GM18526 (cell line): ENCODE results near the gene C17orf107.
A peak's percentile ranks its signal among the peaks of the same experiment; 100 is the strongest.

Source experiments
- POLR2A ChIP-seq: IDR thresholded peaks from 3 replicates; pipeline ENCODE4 v1.6.1; 2011; ENCODE audit not compliant: insufficient read length; ENCODE audit errors: extremely low read depth

The C17orf107 gene

GRCh38 chr17:4948166-4948930, 49.0 kb downstream of the C17orf107 start, which contains the start of gene PFN1:
PFN1 (minus strand) TSS chr17:4948530; CDS start chr17:4948394, 136 bp downstream.
- peak; percentile 96 for TF ChIP-seq POLR2A

- TF ChIP-seq POLR2A, result peak; percentile 44
These were observed 49.6 kb downstream of the C17orf107 start for GRCh38 chr17:4948931-4949320.

- peak; percentile 52 for TF ChIP-seq POLR2A
These were observed 50.2 kb downstream of the C17orf107 start for GRCh38 chr17:4949321-4950074.

- TF ChIP-seq POLR2A, result peak; percentile 37
These were observed 50.9 kb downstream of the C17orf107 start for GRCh38 chr17:4950075-4950745.

- TF ChIP-seq POLR2A, result no peak
These were observed 51.4 kb downstream of the C17orf107 start, which contains the start of gene ENO3 for GRCh38 chr17:4950746-4951204. ENO3 (plus strand) TSS chr17:4951119; CDS start chr17:4951830, 711 bp downstream.

- no peak for TF ChIP-seq POLR2A
These were observed 52.1 kb downstream of the C17orf107 start for GRCh38 chr17:4951486-4951885.
